Esophagus muscularis mucosa (tissue), 4 donors: ENCODE data around the gene ZNF492. TPM values are rescaled to one million over a fixed set of nuclear protein-coding genes. Genes with fewer than 3 reads are reported as not detected.
"Not testable (repeated sequence)": the region's sequence is repeated elsewhere in the genome, so short reads cannot be mapped to it uniquely, and the experiment has no call there.

Experiments
- DNase-seq: peaks from one replicate; pipeline ENCODE4 v3.0.0-alpha.2; 2017; ENCODE audit errors: extremely low spot score
- H3K27ac ChIP-seq, 4 donors: fragments of 200-600 bp; sonication (generic); replicated peaks in 1 of 4; 1 replicate in 3 of 4; 2 replicates in 1 of 4; pipeline ENCODE4 v1.5.1; 2016 to 2019; ENCODE audit warnings: mild to moderate bottlenecking in 1 of 4
- H3K27me3 ChIP-seq, 4 donors: fragments of 200-600 bp; sonication (generic); one replicate each; pipeline versions ENCODE4 v1.5.1 to v1.6.0; 2016 to 2019
- H3K36me3 ChIP-seq, 4 donors: fragments of 200-600 bp; sonication (generic); one replicate each; pipeline ENCODE4 v1.5.1; 2016 to 2019
- H3K4me1 ChIP-seq, 4 donors: fragments of 200-600 bp; sonication (generic); one replicate each; pipeline ENCODE4 v1.5.1; 2016 to 2019
- H3K4me3 ChIP-seq, 4 donors: fragments of 200-600 bp; sonication (generic); 1 replicate in 2 of 4; 2 replicates in 2 of 4; pipeline ENCODE4 v1.5.1; 2016 to 2019; ENCODE audit warnings: mild to moderate bottlenecking in 4 of 4, moderate library complexity in 1 of 4
- H3K9me3 ChIP-seq, 4 donors: fragments of 200-600 bp; sonication (generic); 1 replicate in 3 of 4; 2 replicates in 1 of 4; pipeline ENCODE4 v1.5.1; 2016 to 2019
- EP300 ChIP-seq: sonication (generic); formaldehyde crosslinking; IDR thresholded peaks from one replicate; pipeline ENCODE4 v1.6.1; 2017; ENCODE audit warnings: antibody characterized with exemption
- POLR2A ChIP-seq: fragments of 450-650 bp; IDR thresholded peaks from one replicate; pipeline ENCODE4 v1.6.1; 2017; ENCODE audit warnings: antibody characterized with exemption, moderate library complexity, mild to moderate bottlenecking, low read depth
- POLR2AphosphoS5 ChIP-seq, 2 donors: sonication (generic); formaldehyde crosslinking; IDR thresholded peaks; one replicate each; pipeline ENCODE4 v1.6.1; 2017; ENCODE audit warnings: antibody characterized with exemption in 2 of 2
- WGBS: methylation state at CpG from one replicate; pipeline ENCODE4 v1.1.5; 2018; 5-methylcytosine and 5-hydroxymethylcytosine counted together
- intact Hi-C: fragments of 100-400 bp; cut with DNase I; formaldehyde crosslinking; loops from one replicate; pipeline ENCODE4 v1.15.1; 2023
- total RNA-seq, 4 donors: library from RNA; depleted of rRNA; stranded (reverse); fragments of >200 nt; gene quantifications; one replicate each; pipeline versions ENCODE4 v1.1.0 to v1.2.1, GENCODE V29; 2016
- TF ChIP-seq, protein P1 (sequence below), 3 experiments: fragments of 200-600 bp in 2 of 3; fragments of 450-650 bp in 1 of 3; sonication (generic) in 2 of 3; IDR thresholded peaks; one replicate each; pipeline ENCODE4 v1.5.1; 2017 to 2019; ENCODE audit warnings: antibody characterized with exemption in 3 of 3, mild to moderate bottlenecking in 2 of 3, moderate library complexity in 1 of 3

The ZNF492 gene
- total RNA-seq, 4 donors from 2014 or later: under 0.01 to 0.42 (median 0.15) TPM

DNA sequence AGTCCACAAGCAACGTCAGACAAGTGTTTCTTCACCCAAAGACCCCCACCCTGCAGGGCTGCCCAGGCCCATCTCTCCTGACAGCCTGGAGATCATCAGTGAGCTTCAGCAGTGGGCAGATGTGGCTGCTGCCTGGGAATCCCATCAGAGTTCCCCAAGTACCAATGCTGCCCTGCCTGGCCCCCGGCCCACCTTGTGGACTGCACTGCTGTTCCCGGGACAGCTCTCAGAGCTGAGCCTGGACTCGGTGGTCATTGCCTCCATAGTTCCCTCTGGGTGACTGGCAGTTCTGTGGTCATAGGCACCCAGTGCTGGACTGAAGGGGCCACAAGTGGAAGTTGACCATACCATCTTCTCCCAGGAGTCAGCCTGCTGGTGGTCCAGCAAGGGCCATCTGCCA is 24.5 kb upstream of the ZNF492 start:
- Histone ChIP-seq H3K4me3 (no peak overlapping the region), H3K27ac (no peak overlapping the region), H3K36me3 (no peaks in the 10 kb centered on the region), H3K4me1 (no peaks in the 10 kb centered on the region), H3K27me3 (peaks cover 0 to 12% (median 0%) of the 10 kb centered on the region in 4 donors), H3K9me3 (no peaks in the 10 kb centered on the region)
- intact Hi-C loops: no loop called here
- TF ChIP-seq, protein P1, sequence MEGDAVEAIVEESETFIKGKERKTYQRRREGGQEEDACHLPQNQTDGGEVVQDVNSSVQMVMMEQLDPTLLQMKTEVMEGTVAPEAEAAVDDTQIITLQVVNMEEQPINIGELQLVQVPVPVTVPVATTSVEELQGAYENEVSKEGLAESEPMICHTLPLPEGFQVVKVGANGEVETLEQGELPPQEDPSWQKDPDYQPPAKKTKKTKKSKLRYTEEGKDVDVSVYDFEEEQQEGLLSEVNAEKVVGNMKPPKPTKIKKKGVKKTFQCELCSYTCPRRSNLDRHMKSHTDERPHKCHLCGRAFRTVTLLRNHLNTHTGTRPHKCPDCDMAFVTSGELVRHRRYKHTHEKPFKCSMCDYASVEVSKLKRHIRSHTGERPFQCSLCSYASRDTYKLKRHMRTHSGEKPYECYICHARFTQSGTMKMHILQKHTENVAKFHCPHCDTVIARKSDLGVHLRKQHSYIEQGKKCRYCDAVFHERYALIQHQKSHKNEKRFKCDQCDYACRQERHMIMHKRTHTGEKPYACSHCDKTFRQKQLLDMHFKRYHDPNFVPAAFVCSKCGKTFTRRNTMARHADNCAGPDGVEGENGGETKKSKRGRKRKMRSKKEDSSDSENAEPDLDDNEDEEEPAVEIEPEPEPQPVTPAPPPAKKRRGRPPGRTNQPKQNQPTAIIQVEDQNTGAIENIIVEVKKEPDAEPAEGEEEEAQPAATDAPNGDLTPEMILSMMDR (IDR thresholded peaks at IDR 0.05): no peak
- TF ChIP-seq POLR2A (no peak), POLR2AphosphoS5 (IDR thresholded peaks at IDR 0.05) (no peak), EP300 (no peak)
- DNase-seq: peak; percentile 86
- WGBS: 62% methylated on average over 1 of the region's 4 CpGs

DNA sequence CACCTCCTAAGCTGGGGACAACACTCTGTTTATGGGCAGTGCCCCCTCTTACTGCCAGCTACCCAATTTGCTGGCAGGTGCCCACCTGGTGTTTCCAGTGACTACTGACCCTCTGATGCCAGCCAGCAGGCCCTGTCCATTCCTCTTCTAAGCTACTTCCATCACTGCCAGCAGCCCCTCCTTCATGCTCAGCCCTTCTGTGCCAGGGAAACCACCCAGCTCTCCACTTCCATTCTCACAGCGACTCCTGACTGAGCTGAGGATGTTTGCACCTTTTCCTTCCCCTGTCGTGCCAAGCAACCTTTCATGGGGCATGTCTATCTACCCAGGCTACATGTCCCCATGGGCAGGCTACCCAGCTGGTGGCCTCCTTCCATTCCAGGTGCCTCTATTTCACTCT is 24.0 kb upstream of the ZNF492 start:
- H3K36me3 ChIP-seq: no peaks in the 10 kb centered on the region
- H3K27me3 ChIP-seq: peaks cover 0 to 12% (median 0%) of the 10 kb centered on the region in 4 donors
- 66% methylated on average over 2 of the region's 2 CpGs for WGBS
- intact Hi-C loops: no loop called here
- H3K4me3 ChIP-seq: no peak overlapping the region
- H3K9me3 ChIP-seq: no peaks in the 10 kb centered on the region
- H3K4me1 ChIP-seq: no peaks in the 10 kb centered on the region
- no peak for DNase-seq
- TF ChIP-seq, protein P1 (IDR thresholded peaks at IDR 0.05): no peak
- H3K27ac ChIP-seq: no peak overlapping the region

DNA sequence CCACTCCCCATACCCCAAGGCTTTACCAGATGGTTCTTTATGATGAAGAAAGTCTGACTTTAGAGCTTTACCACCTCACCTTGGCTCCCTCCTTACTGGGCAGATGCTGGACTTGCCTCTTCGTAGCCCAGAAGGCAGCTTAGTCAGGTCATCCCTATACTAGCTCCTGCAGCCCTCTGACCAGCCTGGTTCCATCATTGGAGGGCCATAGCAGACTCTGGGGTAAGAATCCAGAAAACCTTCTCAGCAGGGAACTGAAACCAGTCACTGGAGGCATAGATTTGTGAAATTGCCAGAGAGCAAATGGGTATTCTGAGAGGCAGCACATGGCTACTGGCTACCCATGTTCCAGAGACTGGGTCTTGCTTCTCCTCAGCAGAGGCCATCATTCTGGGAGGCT is 21.8 kb upstream of the ZNF492 start:
- TF ChIP-seq, protein P1 (IDR thresholded peaks at IDR 0.05): no peak
- TF ChIP-seq POLR2A (no peak), EP300 (no peak), POLR2AphosphoS5 (IDR thresholded peaks at IDR 0.05) (no peak)
- Histone ChIP-seq H3K36me3 (no peaks in the 10 kb centered on the region), H3K4me1 (no peaks in the 10 kb centered on the region), H3K27ac (no peak overlapping the region), H3K27me3 (peaks cover 0 to 20% (median 0%) of the 10 kb centered on the region in 4 donors), H3K4me3 (no peak overlapping the region), H3K9me3 (no peaks in the 10 kb centered on the region)
- WGBS: 78% methylated on average over 1 of the region's 1 CpG
- intact Hi-C loops: no loop called here
- DNase-seq: no peak

DNA sequence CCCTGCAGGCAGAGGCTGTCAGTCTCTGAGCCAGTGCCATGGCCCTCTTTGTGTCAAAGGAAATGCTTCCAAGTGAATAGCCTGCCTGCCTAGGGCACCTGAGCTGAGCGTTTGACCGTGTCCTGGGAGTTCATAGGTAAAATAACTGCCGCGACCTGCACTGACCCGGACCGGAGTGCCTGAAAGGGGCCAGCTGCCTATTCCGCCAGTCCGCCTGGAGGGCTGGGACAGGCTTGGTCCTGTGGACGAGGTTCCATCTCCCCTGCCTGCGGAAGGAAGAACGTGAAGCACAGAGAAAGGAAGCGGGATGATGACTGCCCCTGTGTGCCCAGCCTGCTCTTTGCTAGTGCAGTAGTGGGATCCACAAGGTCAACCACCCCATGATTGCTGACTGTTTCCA is 17.5 kb upstream of the ZNF492 start:
- Histone ChIP-seq H3K4me1 (peaks cover 0 to 5% (median 0%) of the 10 kb centered on the region in 4 donors), H3K4me3 (no peak overlapping the region), H3K27ac (no peak overlapping the region), H3K27me3 (peaks cover 0 to 41% (median 0%) of the 10 kb centered on the region in 4 donors), H3K9me3 (peaks cover 0 to 4% (median 0%) of the 10 kb centered on the region in 4 donors), H3K36me3 (no peaks in the 10 kb centered on the region)
- 100% methylated on average over 3 of the region's 12 CpGs for WGBS
- intact Hi-C loops: no loop called here
- no peak for DNase-seq
- TF ChIP-seq, protein P1 (IDR thresholded peaks at IDR 0.05): no peak
- TF ChIP-seq POLR2AphosphoS5 (IDR thresholded peaks at IDR 0.05) (no peak), EP300 (no peak), POLR2A (no peak)

DNA sequence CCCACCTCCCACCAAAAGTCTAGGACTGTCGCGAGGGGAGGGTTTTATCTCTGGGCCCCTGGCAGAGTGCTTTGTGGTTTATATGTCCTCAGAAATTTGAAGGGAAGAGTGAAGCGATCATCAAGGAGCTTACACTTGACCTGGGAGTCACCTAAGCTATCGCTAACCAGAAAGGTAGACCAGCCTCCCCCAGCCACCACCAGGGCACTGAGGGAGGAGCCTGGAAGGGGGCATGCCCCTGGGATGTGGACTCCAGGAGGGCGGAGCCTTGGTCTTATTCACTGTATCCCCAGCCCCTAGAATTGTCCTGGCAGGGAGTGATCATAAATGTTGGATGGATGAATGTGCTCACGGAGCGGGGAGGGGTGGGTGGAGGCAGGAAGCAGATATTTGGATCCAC is 16.9 kb upstream of the ZNF492 start:
- H3K9me3 ChIP-seq, H3K27ac ChIP-seq, DNase-seq, intact Hi-C loops, H3K36me3 ChIP-seq, H3K4me1 ChIP-seq, H3K4me3 ChIP-seq: not testable (repeated sequence)
- 87% methylated on average over 5 of the region's 7 CpGs for WGBS
- H3K27me3 ChIP-seq: peaks cover 0 to 47% (median 0%) of the 10 kb centered on the region in 4 donors
